Naive thymus-derived CD4-positive, alpha-beta T cell (primary cell): ENCODE results near the gene PROB1. TPM values are rescaled to one million over a fixed set of nuclear protein-coding genes. Genes with fewer than 3 reads are reported as not detected.
"Not testable (repeated sequence)": the region's sequence is repeated elsewhere in the genome, so short reads cannot be mapped to it uniquely, and the experiment has no call there.

Source experiments
- ATAC-seq: fragments of 150-1000 bp; cut with Tn5 transposase; 2 replicates; pipeline ENCODE4 v1.10.0; 2021; ENCODE audit warnings: mild to moderate bottlenecking, moderate library complexity
- CTCF ChIA-PET: fragments of 350-600 bp; sonication (Branson Sonifier 250); formaldehyde crosslinking; loops from one replicate; lab custom pipeline; 2021; ENCODE audit warnings: antibody characterized with exemption; lab: Charles Lee
- POLR2A ChIA-PET: fragments of 350-600 bp; sonication (Branson Sonifier 250); formaldehyde crosslinking; loops from one replicate; lab custom pipeline; 2021; ENCODE audit warnings: antibody characterized with exemption, inconsistent platforms; lab: Charles Lee
- DNase-seq, 9 donors: peaks; one replicate each; pipeline versions ENCODE4 v3.0.0 to v3.0.0-alpha.2; 2020 to 2022; ENCODE audit warnings: mixed read lengths in 1 of 9
- H3K27ac ChIP-seq: one replicate; pipeline ENCODE4 v1.7.0; 2013; ENCODE audit warnings: mild to moderate bottlenecking, low read depth, low read length, moderate library complexity
- H3K27me3 ChIP-seq, 2 donors: one replicate each; pipeline ENCODE4 v1.7.0; 2013; ENCODE audit warnings: low read length in 2 of 2, mild to moderate bottlenecking in 2 of 2, moderate library complexity in 2 of 2; ENCODE audit not compliant: control insufficient read depth in 2 of 2, insufficient read depth in 2 of 2
- H3K36me3 ChIP-seq, 3 experiments: 1 replicate in 2 of 3; 2 replicates in 1 of 3; pipeline ENCODE4 v1.7.0; 2013; ENCODE audit warnings: low read length in 3 of 3, mild to moderate bottlenecking in 3 of 3, moderate library complexity in 1 of 3; ENCODE audit not compliant: insufficient read depth in 3 of 3, control insufficient read depth in 2 of 3
- H3K4me1 ChIP-seq, 2 donors: one replicate each; pipeline ENCODE4 v1.7.0; 2013; ENCODE audit warnings: low read length in 2 of 2, mild to moderate bottlenecking in 2 of 2, moderate library complexity in 1 of 2; ENCODE audit not compliant: control insufficient read depth in 2 of 2, insufficient read depth in 2 of 2
- H3K4me3 ChIP-seq: 2 replicates; pipeline ENCODE4 v1.7.0; 2013; ENCODE audit warnings: mild to moderate bottlenecking, low read length
- H3K9me3 ChIP-seq, 3 experiments: 1 replicate in 2 of 3; 2 replicates in 1 of 3; pipeline ENCODE4 v1.7.0; 2013; ENCODE audit warnings: low read length in 3 of 3; ENCODE audit not compliant: control insufficient read depth in 2 of 3
- H3K27ac Mint-ChIP-seq, 9 donors: one replicate each; pipeline ENCODE4 v1.8.0; 2020 to 2022; ENCODE audit warnings: mixed read lengths in 9 of 9, mild to moderate bottlenecking in 8 of 9, moderate library complexity in 5 of 9, inconsistent platforms in 2 of 9
- H3K27me3 Mint-ChIP-seq, 5 donors: one replicate each; pipeline ENCODE4 v1.8.0; 2021 to 2022; ENCODE audit warnings: mixed read lengths in 5 of 5, mild to moderate bottlenecking in 1 of 5
- H3K36me3 Mint-ChIP-seq, 5 donors: one replicate each; pipeline ENCODE4 v1.8.0; 2020 to 2022; ENCODE audit warnings: mixed read lengths in 5 of 5, mild to moderate bottlenecking in 3 of 5, inconsistent platforms in 1 of 5
- H3K4me1 Mint-ChIP-seq, 7 donors: one replicate each; pipeline ENCODE4 v1.8.0; 2020 to 2022; ENCODE audit warnings: mixed read lengths in 7 of 7, mild to moderate bottlenecking in 3 of 7, inconsistent platforms in 1 of 7
- H3K4me3 Mint-ChIP-seq, 10 donors: one replicate each; pipeline ENCODE4 v1.8.0; 2020 to 2022; ENCODE audit warnings: mild to moderate bottlenecking in 10 of 10, mixed read lengths in 10 of 10, moderate library complexity in 6 of 10, inconsistent platforms in 2 of 10
- H3K9me3 Mint-ChIP-seq, 11 donors: one replicate each; pipeline ENCODE4 v1.8.0; 2020 to 2022; ENCODE audit warnings: mixed read lengths in 11 of 11, mild to moderate bottlenecking in 4 of 11, inconsistent platforms in 1 of 11, moderate library complexity in 1 of 11
- intact Hi-C, 2 donors: fragments of 100-400 bp; cut with micrococcal nuclease; formaldehyde crosslinking; loops; one replicate each; pipeline ENCODE4 v1.15.1; 2023
- polyA plus RNA-seq, 2 donors: library from polyadenylated mRNA; unstranded; fragments of 300-500 nt; fragmentation: Illumina TruSeq; gene quantifications; one replicate each; pipeline ENCODE4 v1.2.3, GENCODE V29; 2021
- total RNA-seq, 6 experiments: library from RNA in 5 of 6; stranded (reverse) in 5 of 6; gene quantifications; 1 replicate in 5 of 6; 2 replicates in 1 of 6; pipeline ENCODE4 v1.2.3 and lab custom pipeline; 2021 to 2026

The PROB1 gene
- total RNA-seq (1 to 10 TPM in 2 of 5 experiments, under 1 TPM in 3; 0.58 to 4.9 (median 0.97) TPM), polyA plus RNA-seq (under 1 TPM in 1 of 2 donors, not detected in 1; 0.26 TPM), total RNA-seq (lab: John Stamatoyannopoulos, UW) (1.3 reads per million, percentile 2 among the genes with 10 or more reads in this experiment)

DNA sequence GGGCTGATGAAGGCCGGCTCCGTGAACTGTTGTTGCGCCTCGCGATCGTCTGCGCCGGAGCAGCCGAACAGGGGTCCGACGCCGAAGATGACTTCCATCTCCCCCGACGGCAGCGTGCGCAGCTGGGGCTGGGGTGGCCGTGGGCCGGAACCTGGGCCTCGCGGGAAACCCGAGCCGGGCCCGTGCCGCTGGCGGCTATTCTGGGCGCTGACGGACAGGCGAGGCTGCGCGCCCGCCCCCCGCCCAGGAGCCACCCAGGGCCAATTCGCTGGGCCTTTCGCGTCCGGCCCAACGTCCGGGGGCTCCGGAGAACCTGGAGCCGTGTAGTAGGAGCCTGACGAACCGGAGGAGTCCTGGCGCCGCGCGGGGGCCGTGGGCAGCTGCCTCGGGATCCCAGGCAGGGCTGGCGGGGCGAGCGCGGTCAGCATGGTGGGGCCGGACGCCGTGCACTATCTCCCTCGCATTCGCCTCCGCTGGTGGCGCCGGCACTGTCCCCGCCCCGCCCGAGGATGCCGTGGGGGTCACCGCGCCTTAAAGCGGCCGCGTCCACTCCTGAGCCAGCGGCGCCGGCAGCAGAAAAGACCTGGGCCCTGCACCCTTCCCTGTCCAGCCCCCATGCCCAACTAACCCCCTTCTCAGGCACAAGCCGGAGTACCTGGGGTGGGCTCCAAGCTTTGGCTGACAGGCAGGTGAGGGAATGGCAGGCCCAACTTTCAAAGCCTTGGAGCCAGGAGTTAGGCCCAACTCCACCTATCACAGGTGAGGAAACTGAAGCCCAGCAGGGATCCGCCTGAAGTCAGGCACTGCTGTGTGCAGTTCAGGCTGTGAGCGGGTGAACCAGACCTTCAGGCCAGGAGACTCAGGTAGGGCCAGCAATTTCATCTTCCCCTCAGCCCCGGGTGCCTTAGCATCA lies at the start of gene PROB1:
Gene PROB1, minus strand, starts transcription at position 451 of the 913 bp plus-strand sequence. Its CDS starts 23 bp downstream, at position 428.
- Histone ChIP-seq H3K27ac (peak within 1 kb of the TSS; percentile 5), H3K4me1 (peaks cover 5 to 26% of the 10 kb centered on the region in 2 donors), H3K36me3 (peaks cover 0 to 6% (median 0%) of the 10 kb centered on the region in 3 experiments), H3K4me3 (peak within 1 kb of the TSS; percentile 76), H3K9me3 (no peaks in the 10 kb centered on the region), H3K27me3 (no peaks in the 10 kb centered on the region)
- no peak for ATAC-seq
- ChIA-PET POLR2A (interaction anchor here (0.6 to 1.5 kb wide), 6 partner anchors 9 to 679 kb away, joined by 3 to 4 read pairs (median 3); partner anchors contain the start of genes MATR3, PAIP2 and SPATA24), CTCF (interaction anchor here (0.5 kb wide), 1 partner anchor 53 kb away, joined by 3 read pairs; no protein-coding TSS in a partner anchor)
- no peak for DNase-seq
- Mint-ChIP-seq H3K36me3 (peaks cover 4 to 10% (median 5%) of the 10 kb centered on the region in 5 donors), H3K27ac (peak within 1 kb of the TSS in 1 of 9 donors; percentile 97), H3K4me1 (peaks cover 8 to 49% (median 21%) of the 10 kb centered on the region in 7 donors), H3K4me3 (peak within 1 kb of the TSS in 9 of 10 donors; percentile 19 to 97 (median 87)), H3K27me3 (no peaks in the 10 kb centered on the region), H3K9me3 (no peaks in the 10 kb centered on the region)
- intact Hi-C loops, result loop anchor here (5.0 to 10.0 kb wide), 3 partner anchors 452 to 930 kb away; partner anchors contain the start of genes CTNNA1 (in 1 of the 2) and EGR1 (in 1 of the 2)

GRCh38 chr5:139443831-139444453 lies 49.0 kb upstream of the PROB1 start:
- no peak for ATAC-seq
- Mint-ChIP-seq H3K4me3 (peak overlapping the region in 8 of 10 donors; percentile 15 to 76 (median 24)), H3K27me3 (no peaks in the 10 kb centered on the region), H3K4me1 (peaks cover 26 to 77% (median 67%) of the 10 kb centered on the region in 7 donors), H3K27ac (peak overlapping the region; percentile 41 to 93 (median 87)), H3K36me3 (peaks cover 0 to 6% (median 0%) of the 10 kb centered on the region in 5 donors), H3K9me3 (no peaks in the 10 kb centered on the region)
- Histone ChIP-seq H3K27me3 (no peaks in the 10 kb centered on the region), H3K9me3 (no peaks in the 10 kb centered on the region), H3K4me3 (no peak overlapping the region), H3K27ac (no peak overlapping the region), H3K36me3 (peaks cover 0 to 3% (median 0%) of the 10 kb centered on the region in 3 experiments), H3K4me1 (peaks cover 18 to 22% of the 10 kb centered on the region in 2 donors)
- intact Hi-C loops, result loop anchor here in 1 of 2 donors (1.0 kb wide), 1 partner anchor 14 kb away; no protein-coding TSS in a partner anchor
- peak in 5 of 9 donors; percentile 36 to 56 (median 44) for DNase-seq
- POLR2A ChIA-PET, result interaction anchor here (0.6 to 2.2 kb wide), 9 partner anchors 11 to 74 kb away, joined by 3 to 12 read pairs (median 3); partner anchors contain the start of genes SMIM33 and STING1
- CTCF ChIA-PET, result interaction anchor here (0.7 to 8.1 kb wide), 2 partner anchors 70 to 206 kb away, joined by 3 to 60 read pairs; no protein-coding TSS in a partner anchor

- ChIA-PET CTCF (interaction anchor here (1.2 to 8.1 kb wide), 2 partner anchors 34 to 73 kb away, joined by 3 to 60 read pairs; no protein-coding TSS in a partner anchor), POLR2A (interaction anchor here (1.0 to 5.1 kb wide), 10 partner anchors 9 to 100 kb away, joined by 3 to 54 read pairs (median 5); partner anchors contain the start of genes PAIP2, SMIM33 and STING1)
- DNase-seq, H3K36me3 ChIP-seq, H3K4me3 ChIP-seq, H3K27ac ChIP-seq, ATAC-seq, H3K27me3 ChIP-seq, H3K9me3 Mint-ChIP-seq, H3K9me3 ChIP-seq, H3K36me3 Mint-ChIP-seq, H3K27me3 Mint-ChIP-seq, intact Hi-C loops: not testable (repeated sequence)
- H3K27ac Mint-ChIP-seq, result peak overlapping the region in 6 of 9 donors; percentile 96 to 100 (median 99)
- H3K4me3 Mint-ChIP-seq, result peak overlapping the region in 5 of 10 donors; percentile 84 to 99 (median 95)
- H3K4me1 ChIP-seq, result peaks cover 15 to 28% of the 10 kb centered on the region in 2 donors
- H3K4me1 Mint-ChIP-seq, result peaks cover 24 to 60% (median 52%) of the 10 kb centered on the region in 7 donors
Measured at GRCh38 chr5:139440416-139440815, 45.5 kb upstream of the PROB1 start.

GRCh38 chr5:139439013-139439903 lies 44.4 kb upstream of the PROB1 start, which contains the start of gene DNAJC18:
Gene DNAJC18 (minus strand): TSS chr5:139439525. CDS start chr5:139439445, 80 bp downstream.
- Histone ChIP-seq H3K27ac (peak within 1 kb of the TSS; percentile 100), H3K36me3 (peaks cover 0 to 3% (median 0%) of the 10 kb centered on the region in 3 experiments), H3K27me3 (no peaks in the 10 kb centered on the region), H3K4me1 (peaks cover 15 to 26% of the 10 kb centered on the region in 2 donors), H3K9me3 (no peaks in the 10 kb centered on the region), H3K4me3 (peak within 1 kb of the TSS; percentile 86)
- ATAC-seq (peak; percentile 96), DNase-seq (peak; percentile 71 to 90 (median 85))
- peak within 1 kb of the TSS; percentile 96 to 100 (median 99) for H3K27ac Mint-ChIP-seq
- H3K36me3 Mint-ChIP-seq, result peaks cover 0 to 14% (median 8%) of the 10 kb centered on the region in 5 donors
- peaks cover 23 to 64% (median 45%) of the 10 kb centered on the region in 7 donors for H3K4me1 Mint-ChIP-seq
- H3K27me3 Mint-ChIP-seq, result no peaks in the 10 kb centered on the region
- POLR2A ChIA-PET, result interaction anchor here (0.5 to 5.1 kb wide), 26 partner anchors 9 to 146 kb away, joined by 3 to 54 read pairs (median 4); partner anchors contain the start of genes MATR3, PAIP2, SMIM33 and SPATA24
- intact Hi-C loops, result loop anchor here (1.0 to 5.0 kb wide), 13 partner anchors 17 to 308 kb away; partner anchors contain the start of genes SPATA24 (in 2 of the 2), STING1 (in 2 of the 2), UBE2D2 (in 2 of the 2) and MATR3 (in 1 of the 2)
- peak within 1 kb of the TSS; percentile 84 to 99 (median 98) for H3K4me3 Mint-ChIP-seq
- CTCF ChIA-PET, result interaction anchor here (1.2 to 8.1 kb wide), 5 partner anchors 14 to 75 kb away, joined by 3 to 60 read pairs (median 5); partner anchors contain the start of genes ECSCR and STING1
- H3K9me3 Mint-ChIP-seq, result no peaks in the 10 kb centered on the region

DNA sequence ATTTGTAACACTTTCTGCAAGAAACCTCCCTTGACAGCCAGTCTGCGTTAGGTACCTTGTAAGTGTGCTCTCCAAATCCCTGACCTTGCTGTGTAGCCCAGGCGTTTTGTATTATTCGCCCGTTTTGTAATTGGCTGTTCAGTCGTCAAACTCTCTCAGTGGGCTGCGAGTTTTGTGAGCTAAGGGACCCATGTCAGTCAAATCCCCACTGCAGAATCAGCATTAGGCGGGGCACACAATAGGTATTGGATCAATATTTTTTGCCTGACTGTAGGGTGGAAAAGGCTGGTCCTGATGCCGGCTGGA lies 43.8 kb upstream of the PROB1 start:
- ATAC-seq (no peak), DNase-seq (no peak)
- Mint-ChIP-seq H3K36me3 (peaks cover 0 to 17% (median 8%) of the 10 kb centered on the region in 5 donors), H3K9me3 (no peaks in the 10 kb centered on the region), H3K4me3 (peak overlapping the region; percentile 78 to 99 (median 98)), H3K4me1 (peaks cover 19 to 58% (median 39%) of the 10 kb centered on the region in 7 donors), H3K27ac (peak overlapping the region; percentile 96 to 100 (median 99)), H3K27me3 (no peaks in the 10 kb centered on the region)
- Histone ChIP-seq H3K36me3 (peaks cover 0 to 3% (median 0%) of the 10 kb centered on the region in 3 experiments), H3K27ac (peak overlapping the region; percentile 100), H3K4me3 (no peak overlapping the region), H3K4me1 (peaks cover 10 to 20% of the 10 kb centered on the region in 2 donors), H3K27me3 (no peaks in the 10 kb centered on the region), H3K9me3 (no peaks in the 10 kb centered on the region)
- POLR2A ChIA-PET, result interaction anchor here (0.5 to 5.1 kb wide), 18 partner anchors 8 to 145 kb away, joined by 3 to 54 read pairs (median 6); partner anchors contain the start of genes MATR3, PAIP2, SMIM33 and STING1
- CTCF ChIA-PET, result interaction anchor here (0.7 to 8.1 kb wide), 7 partner anchors 13 to 99 kb away, joined by 3 to 60 read pairs (median 5); partner anchors contain the start of genes ECSCR and STING1
- intact Hi-C loops, result loop anchor here (1.0 to 5.0 kb wide), 13 partner anchors 16 to 309 kb away; partner anchors contain the start of genes SPATA24 (in 2 of the 2), STING1 (in 2 of the 2), UBE2D2 (in 2 of the 2) and MATR3 (in 1 of the 2)
